HG03108 (cell line): ENCODE measurements around the gene PIK3C2A.

Experiments used
- ATAC-seq: cut with Tn5 transposase; IDR thresholded peaks from one replicate; pipeline ENCODE4 v1.9.1; 2021; ENCODE audit warnings: moderate library complexity; ENCODE audit not compliant: unreplicated experiment

Gene PIK3C2A

DNA sequence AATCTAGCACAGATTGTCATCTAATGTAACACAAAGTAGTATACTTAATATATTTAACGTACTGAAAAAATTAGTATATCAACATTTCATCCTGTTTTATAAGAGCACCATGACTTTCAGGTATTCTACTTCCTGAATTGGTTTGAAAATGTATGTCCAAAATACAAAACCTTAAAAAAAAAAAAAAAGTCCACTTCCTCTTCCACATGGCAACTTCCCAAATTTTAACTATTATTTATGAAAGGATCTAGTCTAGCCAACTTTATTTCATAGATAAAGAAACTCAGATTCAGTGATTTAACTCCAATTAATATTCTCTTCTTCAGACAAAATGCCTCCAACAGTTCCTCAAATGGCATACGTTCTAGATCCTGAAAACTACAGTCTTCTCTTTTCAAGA is 44.0 kb downstream of the PIK3C2A start:
- no peak for ATAC-seq

DNA sequence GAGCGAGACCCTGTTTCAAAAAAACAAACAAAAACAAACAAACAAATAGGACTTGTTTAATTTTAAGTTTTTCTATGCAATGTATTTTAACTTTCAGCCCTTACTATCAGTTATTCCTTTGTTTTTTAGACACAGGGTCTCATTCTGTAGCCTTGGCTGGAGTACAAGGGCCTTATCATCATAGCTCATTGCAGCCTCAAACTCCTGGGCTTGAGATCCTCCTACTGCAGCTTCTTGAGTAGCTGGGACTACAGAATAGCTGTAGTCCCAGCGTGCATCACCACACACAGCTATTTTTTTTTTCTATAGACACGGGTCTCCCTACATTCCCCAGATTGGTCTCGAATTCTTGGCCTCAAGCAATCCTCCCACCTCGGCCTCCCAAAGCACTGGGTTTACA is 44.5 kb downstream of the PIK3C2A start:
- no peak for ATAC-seq

DNA sequence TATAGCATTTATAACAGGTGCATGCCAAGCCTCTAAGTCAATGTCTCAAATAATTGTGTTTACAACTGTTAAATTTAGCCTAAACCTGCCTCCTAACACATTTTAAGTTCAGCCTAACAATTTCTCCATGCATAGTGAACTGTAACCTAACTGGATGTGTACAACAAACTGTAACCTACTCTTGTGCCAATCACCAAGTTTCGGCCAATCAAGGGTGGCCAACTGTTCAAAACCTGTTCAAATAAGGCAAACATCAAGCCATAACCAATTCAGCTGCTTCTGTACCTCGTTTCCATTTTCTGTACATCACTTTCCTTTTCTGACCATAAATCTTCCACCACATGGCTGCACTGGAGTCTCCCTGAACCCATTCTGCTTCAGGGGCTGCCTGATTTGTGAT is 45.4 kb downstream of the PIK3C2A start:
- ATAC-seq: no peak

DNA sequence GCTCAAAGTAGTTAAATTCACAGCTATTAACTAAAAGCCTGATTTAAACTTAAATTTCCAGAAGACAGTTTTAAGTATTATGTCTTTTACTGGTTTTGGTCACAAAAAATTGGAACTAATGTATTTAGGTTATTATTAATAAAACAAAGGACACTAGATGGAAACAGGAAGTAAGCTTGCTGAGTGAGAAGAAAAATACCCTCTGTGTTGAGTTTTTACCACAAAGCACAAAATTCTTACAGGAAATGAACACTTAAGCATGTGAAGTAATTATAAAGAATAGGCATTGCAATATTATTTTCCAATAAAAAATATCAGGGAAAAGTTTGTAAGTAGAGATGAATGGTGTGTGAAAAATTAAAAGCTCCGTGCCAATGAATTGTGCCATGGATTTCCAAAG is 46.3 kb downstream of the PIK3C2A start:
- ATAC-seq: no peak

DNA sequence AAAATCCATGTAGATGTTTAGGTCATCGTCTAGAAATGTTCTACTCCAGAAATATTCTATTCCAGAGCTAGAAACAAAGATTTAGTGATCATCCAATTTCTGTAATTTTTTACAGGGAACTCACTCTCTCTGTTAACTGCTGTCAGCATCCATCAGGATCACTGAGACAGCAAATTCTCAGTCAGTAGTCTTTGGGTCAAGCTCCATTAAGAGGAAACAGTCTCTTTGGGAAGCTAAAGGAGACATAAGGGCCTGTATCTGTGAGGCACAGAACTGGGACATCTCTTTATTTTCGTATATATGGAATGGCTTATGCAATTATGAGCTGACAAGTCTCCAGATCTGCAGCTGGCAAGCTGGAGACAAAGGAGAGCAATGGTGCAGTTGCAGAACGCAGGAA is 48.3 kb downstream of the PIK3C2A start:
- ATAC-seq: no peak
